ENCODE measurements around the gene SDK2.

DNA sequence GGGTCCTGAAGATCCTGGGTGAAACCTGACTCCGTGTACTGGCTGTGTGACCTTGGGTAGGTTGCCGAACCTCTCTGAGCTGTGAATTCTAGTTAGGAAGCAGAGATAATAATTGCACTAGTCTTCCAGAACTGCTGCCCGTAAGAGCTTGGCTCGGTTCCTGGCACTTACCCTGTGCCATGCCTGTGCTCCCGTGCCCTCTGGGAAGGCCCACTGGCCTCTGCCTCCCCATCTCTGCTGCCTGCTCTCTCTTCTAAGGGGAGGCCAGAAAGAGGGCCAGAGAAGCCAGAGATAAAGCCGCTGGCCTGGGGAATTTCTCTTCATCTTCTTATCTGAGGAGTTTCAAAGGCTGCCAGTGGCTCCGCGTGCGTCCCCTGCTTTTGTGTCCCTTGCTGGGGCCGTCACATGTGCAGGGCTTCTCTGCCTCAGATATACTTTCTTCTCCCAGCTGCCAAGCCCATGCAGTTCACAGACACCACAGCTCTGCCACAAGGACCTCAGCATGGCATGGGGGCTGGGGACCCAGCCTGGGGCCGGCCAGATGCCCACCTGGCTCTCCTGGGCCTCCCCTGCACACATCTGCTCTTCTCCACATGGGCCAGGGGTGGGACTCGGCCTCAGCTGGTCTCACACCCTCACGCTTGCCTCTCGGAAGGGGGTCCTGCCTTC is 145.2 kb downstream of the SDK2 start:
- TF ChIP-seq, protein P1, sequence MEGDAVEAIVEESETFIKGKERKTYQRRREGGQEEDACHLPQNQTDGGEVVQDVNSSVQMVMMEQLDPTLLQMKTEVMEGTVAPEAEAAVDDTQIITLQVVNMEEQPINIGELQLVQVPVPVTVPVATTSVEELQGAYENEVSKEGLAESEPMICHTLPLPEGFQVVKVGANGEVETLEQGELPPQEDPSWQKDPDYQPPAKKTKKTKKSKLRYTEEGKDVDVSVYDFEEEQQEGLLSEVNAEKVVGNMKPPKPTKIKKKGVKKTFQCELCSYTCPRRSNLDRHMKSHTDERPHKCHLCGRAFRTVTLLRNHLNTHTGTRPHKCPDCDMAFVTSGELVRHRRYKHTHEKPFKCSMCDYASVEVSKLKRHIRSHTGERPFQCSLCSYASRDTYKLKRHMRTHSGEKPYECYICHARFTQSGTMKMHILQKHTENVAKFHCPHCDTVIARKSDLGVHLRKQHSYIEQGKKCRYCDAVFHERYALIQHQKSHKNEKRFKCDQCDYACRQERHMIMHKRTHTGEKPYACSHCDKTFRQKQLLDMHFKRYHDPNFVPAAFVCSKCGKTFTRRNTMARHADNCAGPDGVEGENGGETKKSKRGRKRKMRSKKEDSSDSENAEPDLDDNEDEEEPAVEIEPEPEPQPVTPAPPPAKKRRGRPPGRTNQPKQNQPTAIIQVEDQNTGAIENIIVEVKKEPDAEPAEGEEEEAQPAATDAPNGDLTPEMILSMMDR (IDR thresholded peaks at IDR 0.05; ENCODE audit: insufficient read depth, low read length) = no peak
- TF ChIP-seq, protein P2, sequence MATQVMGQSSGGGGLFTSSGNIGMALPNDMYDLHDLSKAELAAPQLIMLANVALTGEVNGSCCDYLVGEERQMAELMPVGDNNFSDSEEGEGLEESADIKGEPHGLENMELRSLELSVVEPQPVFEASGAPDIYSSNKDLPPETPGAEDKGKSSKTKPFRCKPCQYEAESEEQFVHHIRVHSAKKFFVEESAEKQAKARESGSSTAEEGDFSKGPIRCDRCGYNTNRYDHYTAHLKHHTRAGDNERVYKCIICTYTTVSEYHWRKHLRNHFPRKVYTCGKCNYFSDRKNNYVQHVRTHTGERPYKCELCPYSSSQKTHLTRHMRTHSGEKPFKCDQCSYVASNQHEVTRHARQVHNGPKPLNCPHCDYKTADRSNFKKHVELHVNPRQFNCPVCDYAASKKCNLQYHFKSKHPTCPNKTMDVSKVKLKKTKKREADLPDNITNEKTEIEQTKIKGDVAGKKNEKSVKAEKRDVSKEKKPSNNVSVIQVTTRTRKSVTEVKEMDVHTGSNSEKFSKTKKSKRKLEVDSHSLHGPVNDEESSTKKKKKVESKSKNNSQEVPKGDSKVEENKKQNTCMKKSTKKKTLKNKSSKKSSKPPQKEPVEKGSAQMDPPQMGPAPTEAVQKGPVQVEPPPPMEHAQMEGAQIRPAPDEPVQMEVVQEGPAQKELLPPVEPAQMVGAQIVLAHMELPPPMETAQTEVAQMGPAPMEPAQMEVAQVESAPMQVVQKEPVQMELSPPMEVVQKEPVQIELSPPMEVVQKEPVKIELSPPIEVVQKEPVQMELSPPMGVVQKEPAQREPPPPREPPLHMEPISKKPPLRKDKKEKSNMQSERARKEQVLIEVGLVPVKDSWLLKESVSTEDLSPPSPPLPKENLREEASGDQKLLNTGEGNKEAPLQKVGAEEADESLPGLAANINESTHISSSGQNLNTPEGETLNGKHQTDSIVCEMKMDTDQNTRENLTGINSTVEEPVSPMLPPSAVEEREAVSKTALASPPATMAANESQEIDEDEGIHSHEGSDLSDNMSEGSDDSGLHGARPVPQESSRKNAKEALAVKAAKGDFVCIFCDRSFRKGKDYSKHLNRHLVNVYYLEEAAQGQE (IDR thresholded peaks at IDR 0.05; ENCODE audit: insufficient replicate concordance, low read depth) = no peak
- no peak for TF ChIP-seq POLR2AphosphoS5 (IDR thresholded peaks at IDR 0.05; ENCODE audit: low read depth)
